Jurkat, Clone E6-1 (cell line): ENCODE results near the gene ABHD16B.
"Not testable (repeated sequence)": the region's sequence is repeated elsewhere in the genome, so short reads cannot be mapped to it uniquely, and the experiment has no call there.

Experiments used
- DNase-seq: peaks from one replicate; pipeline ENCODE4 v3.0.0-alpha.2; 2011; ENCODE audit warnings: low read depth, low spot score
- H3K4me3 ChIP-seq: 2 replicates; pipeline ENCODE4 v1.5.1; 2011; ENCODE audit warnings: mild to moderate bottlenecking, low read length, control low read depth, moderate library complexity

ABHD16B gene

GRCh38 chr20:63864978-63865640 is 3.8 kb downstream of the ABHD16B start, which contains the start of gene TPD52L2:
TSS of gene TPD52L2 (plus strand) at chr20:63865270. CDS start at chr20:63865366, 96 bp downstream.
- peak within 1 kb of the TSS; percentile 90 for H3K4me3 ChIP-seq
- peak; percentile 99 for DNase-seq

- H3K4me3 ChIP-seq, DNase-seq: not testable (repeated sequence)
These were observed 5.7 kb downstream of the ABHD16B start for GRCh38 chr20:63867042-63867441.

GRCh38 chr20:63868264-63868663 is 7.0 kb downstream of the ABHD16B start:
- no peak for DNase-seq
- no peak overlapping the region for H3K4me3 ChIP-seq

GRCh38 chr20:63873477-63873971 is 12.2 kb downstream of the ABHD16B start:
- no peak for DNase-seq
- H3K4me3 ChIP-seq, result no peak overlapping the region

- not testable (repeated sequence) for DNase-seq
These were observed 12.9 kb downstream of the ABHD16B start for GRCh38 chr20:63874241-63874640.

GRCh38 chr20:63876489-63877036 is 15.3 kb downstream of the ABHD16B start:
- H3K4me3 ChIP-seq, result no peak overlapping the region
- DNase-seq, result no peak

More at GRCh38 chr20:63874241-63874640, 12.9 kb downstream of the ABHD16B start:
- not testable (repeated sequence) for H3K4me3 ChIP-seq

GRCh38 chr20:63877755-63878470 is 16.6 kb downstream of the ABHD16B start:
- no peak overlapping the region for H3K4me3 ChIP-seq
- no peak for DNase-seq

GRCh38 chr20:63878899-63879663 is 17.8 kb downstream of the ABHD16B start:
- H3K4me3 ChIP-seq, result no peak overlapping the region
- no peak for DNase-seq

- not testable (repeated sequence) for DNase-seq, H3K4me3 ChIP-seq
These were observed 19.6 kb downstream of the ABHD16B start for GRCh38 chr20:63880901-63881300.

- DNase-seq, result no peak
- H3K4me3 ChIP-seq, result no peak overlapping the region
These were observed 20.3 kb downstream of the ABHD16B start for GRCh38 chr20:63881451-63882226.

GRCh38 chr20:63882257-63883200 is 21.2 kb downstream of the ABHD16B start:
- H3K4me3 ChIP-seq, result no peak overlapping the region
- no peak for DNase-seq

- DNase-seq, result no peak
- H3K4me3 ChIP-seq, result no peak overlapping the region
These were observed 21.9 kb downstream of the ABHD16B start for GRCh38 chr20:63883201-63883593.

- no peak overlapping the region for H3K4me3 ChIP-seq
- DNase-seq, result no peak
These were observed 23.4 kb downstream of the ABHD16B start for GRCh38 chr20:63884506-63885263.

GRCh38 chr20:63885264-63886053 is 24.2 kb downstream of the ABHD16B start:
- DNase-seq, result no peak
- no peak overlapping the region for H3K4me3 ChIP-seq

- no peak for DNase-seq
- no peak overlapping the region for H3K4me3 ChIP-seq
These were observed 24.7 kb downstream of the ABHD16B start for GRCh38 chr20:63886054-63886419.

- H3K4me3 ChIP-seq, result no peak overlapping the region
- no peak for DNase-seq
These were observed 25.6 kb downstream of the ABHD16B start for GRCh38 chr20:63886921-63887320.
